GM23338 (cell line): ENCODE data around the gene DCHS1. TPM values are rescaled to one million over a fixed set of nuclear protein-coding genes. Genes with fewer than 3 reads are reported as not detected.

ENCODE experiments used
- ATAC-seq: fragments of 200-7000 bp; cut with Tn5 transposase; 3 replicates; pipeline ENCODE4 v1.9.1; 2020
- DNase-seq: peaks from one replicate; pipeline ENCODE4 v3.0.0-alpha.2; 2015; ENCODE audit warnings: low spot score
- H2AFZ ChIP-seq: fragments of 200-600 bp; sonication (generic); 2 replicates; pipeline ENCODE4 v1.8.0; 2016; ENCODE audit warnings: antibody characterized with exemption, mild to moderate bottlenecking, moderate library complexity
- H3F3A ChIP-seq: fragments of 200-600 bp; sonication (generic); replicated peaks from 2 replicates; pipeline ENCODE4 v1.8.0; 2017; ENCODE audit warnings: antibody characterized with exemption, mixed run types, low read depth
- H3K27ac ChIP-seq: fragments of 200-600 bp; sonication (generic); 2 replicates; pipeline ENCODE4 v1.6.1; 2016; ENCODE audit warnings: low read depth
- H3K27me3 ChIP-seq: fragments of 200-600 bp; sonication (generic); 2 replicates; pipeline ENCODE4 v1.8.0; 2016; ENCODE audit warnings: mild to moderate bottlenecking, mixed run types, moderate library complexity; ENCODE audit not compliant: insufficient read depth
- H3K36me3 ChIP-seq: fragments of 200-600 bp; sonication (generic); 2 replicates; pipeline ENCODE4 v1.8.0; 2016; ENCODE audit warnings: mild to moderate bottlenecking; ENCODE audit not compliant: insufficient read depth
- H3K4me1 ChIP-seq: fragments of 200-600 bp; sonication (generic); 2 replicates; pipeline ENCODE4 v1.8.0; 2016; ENCODE audit warnings: mild to moderate bottlenecking, moderate library complexity; ENCODE audit not compliant: insufficient read depth
- H3K4me2 ChIP-seq: fragments of 200-600 bp; sonication (generic); 2 replicates; pipeline ENCODE4 v1.7.1; 2017; ENCODE audit warnings: mixed run types
- H3K4me3 ChIP-seq: fragments of 200-600 bp; sonication (generic); 2 replicates; pipeline ENCODE4 v1.6.1; 2016; ENCODE audit warnings: mixed run types
- H3K79me2 ChIP-seq: fragments of 200-600 bp; sonication (generic); replicated peaks from 2 replicates; pipeline ENCODE4 v1.8.0; 2017; ENCODE audit warnings: mild to moderate bottlenecking; ENCODE audit not compliant: insufficient read depth
- H3K9me2 ChIP-seq: fragments of 200-600 bp; sonication (generic); 2 replicates; pipeline ENCODE4 v1.8.0; 2017; ENCODE audit not compliant: insufficient read depth
- H4K20me1 ChIP-seq: fragments of 200-600 bp; sonication (generic); replicated peaks from 2 replicates; pipeline ENCODE4 v1.8.0; 2017; ENCODE audit warnings: mild to moderate bottlenecking; ENCODE audit not compliant: insufficient read depth
- H3K27ac Mint-ChIP-seq: 2 replicates; pipeline ENCODE4 v1.8.0; 2020; ENCODE audit warnings: inconsistent platforms, mild to moderate bottlenecking, moderate library complexity, mixed read lengths
- H3K27me3 Mint-ChIP-seq: 3 replicates; pipeline ENCODE4 v1.8.0; 2022; ENCODE audit warnings: low read depth, mild to moderate bottlenecking, moderate library complexity, mixed read lengths, inconsistent platforms; ENCODE audit not compliant: insufficient read depth, poor library complexity
- H3K36me3 Mint-ChIP-seq: 3 replicates; pipeline ENCODE4 v1.8.0; 2021; ENCODE audit warnings: low read depth, mild to moderate bottlenecking, inconsistent platforms, moderate library complexity, mixed read lengths
- H3K4me1 Mint-ChIP-seq: 3 replicates; pipeline ENCODE4 v1.8.0; 2020; ENCODE audit warnings: mild to moderate bottlenecking, inconsistent platforms, mixed read lengths
- H3K4me3 Mint-ChIP-seq: 3 replicates; pipeline ENCODE4 v1.8.0; 2021; ENCODE audit warnings: moderate library complexity, mild to moderate bottlenecking, inconsistent platforms, mixed read lengths
- H3K9me3 Mint-ChIP-seq: 3 replicates; pipeline ENCODE4 v1.8.0; 2020; ENCODE audit warnings: moderate library complexity, mild to moderate bottlenecking, inconsistent platforms, mixed read lengths
- EZH2 ChIP-seq: fragments of 200-600 bp; sonication (generic); IDR thresholded peaks from one replicate; pipeline ENCODE4 v1.8.0; 2017; ENCODE audit warnings: antibody characterized with exemption, mild to moderate bottlenecking, low read depth; ENCODE audit not compliant: unreplicated experiment
- JUNB ChIP-seq: IDR thresholded peaks from one replicate; pipeline ENCODE4 v1.6.1; 2016; ENCODE audit warnings: antibody characterized with exemption; ENCODE audit not compliant: unreplicated experiment
- NANOG ChIP-seq: IDR thresholded peaks from 2 replicates; pipeline ENCODE4 v1.6.1; 2016; ENCODE audit warnings: antibody characterized with exemption, borderline replicate concordance
- STAT1 ChIP-seq: IDR thresholded peaks from one replicate; pipeline ENCODE4 v1.6.1; 2016; ENCODE audit warnings: antibody characterized with exemption; ENCODE audit not compliant: unreplicated experiment
- ZNF114 ChIP-seq: fragments of 250-450 bp; sonication (Bioruptor Pico); IDR thresholded peaks from 2 replicates; pipeline ENCODE4 v1.5.0; 2020; ENCODE audit warnings: mild to moderate bottlenecking, moderate library complexity
- ZNF331 ChIP-seq: fragments of 250-450 bp; sonication (Bioruptor Pico); IDR thresholded peaks from 2 replicates; pipeline ENCODE4 v1.5.0; 2020; ENCODE audit warnings: low read depth, mild to moderate bottlenecking, moderate library complexity
- polyA plus RNA-seq: library from polyadenylated mRNA; unstranded; fragments of >200 nt; fragmentation: Nextera tagmentation; extraction: Ambion mirVana; gene quantifications from 2 replicates; pipeline ENCODE4 v1.2.1, GENCODE V29; 2016
- total RNA-seq: library from RNA; depleted of rRNA; stranded (reverse); fragments of >200 nt; shearing (Covaris generic); gene quantifications from 2 replicates; pipeline ENCODE4 v1.2.3, GENCODE V29; 2014
- TF ChIP-seq, protein P1 (sequence below): IDR thresholded peaks from 2 replicates; pipeline ENCODE4 v1.6.1; 2016; ENCODE audit warnings: antibody characterized with exemption
- TF ChIP-seq, protein P2 (sequence below), 2 experiments: fragments of 200-600 bp in 1 of 2; sonication (generic) in 1 of 2; conservative IDR thresholded peaks; 2 replicates each; pipeline versions ENCODE4 v1.5.1 to v1.6.1; 2016 to 2017; ENCODE audit warnings: antibody characterized with exemption in 2 of 2, low read depth in 2 of 2, mild to moderate bottlenecking in 2 of 2, moderate library complexity in 1 of 2
- TF ChIP-seq, protein P3 (sequence below): fragments of 250-450 bp; sonication (Bioruptor Pico); IDR thresholded peaks from 2 replicates; pipeline ENCODE4 v1.5.0; 2020; ENCODE audit warnings: mild to moderate bottlenecking, moderate library complexity
- TF ChIP-seq, protein P4 (sequence below): IDR thresholded peaks from one replicate; pipeline ENCODE4 v1.6.1; 2018; ENCODE audit warnings: antibody characterized with exemption; ENCODE audit not compliant: unreplicated experiment

Gene DCHS1
- total and polyA plus RNA-seq, 2 experiments from 2014 or later: 2.3 to 20.7 TPM

DNA sequence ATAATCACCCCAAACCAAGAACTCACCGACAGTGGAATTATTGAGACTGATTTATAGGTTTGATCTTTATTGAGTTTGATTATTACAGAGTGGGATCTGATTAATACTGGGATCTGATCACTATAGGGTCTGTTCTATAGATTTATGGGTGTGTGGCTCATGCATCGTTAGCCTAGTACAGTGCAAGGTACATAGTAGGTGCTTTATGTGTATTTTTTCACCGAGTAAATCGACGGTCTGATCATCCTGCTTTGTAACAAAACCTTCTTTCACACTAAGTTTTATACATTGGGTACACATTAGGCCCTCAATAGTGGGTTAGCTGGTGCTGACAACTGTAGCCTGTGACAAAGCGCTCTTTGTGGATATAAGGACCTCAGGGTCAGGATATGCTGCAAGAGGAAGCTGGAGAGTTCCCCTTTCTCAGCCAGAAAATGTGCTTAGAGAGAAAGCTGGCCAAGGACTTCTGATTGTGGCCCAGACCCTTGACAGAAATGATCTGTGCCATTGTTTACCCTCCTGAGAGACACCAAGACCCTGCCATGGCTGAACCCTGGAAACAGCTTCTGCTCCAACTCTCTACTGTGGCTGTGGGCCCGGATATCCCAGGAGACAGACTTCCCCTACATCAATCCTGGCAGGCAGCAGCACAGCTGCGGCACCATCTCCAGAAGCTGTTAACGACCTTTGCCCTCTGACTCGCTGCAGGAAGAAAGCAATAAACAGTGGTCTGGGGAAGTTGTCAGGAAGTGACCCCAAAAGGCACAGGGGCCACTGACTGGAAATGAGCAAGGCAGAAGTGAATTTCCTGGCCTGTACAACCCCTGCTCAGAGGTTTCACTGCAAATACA lies 20.3 kb downstream of the DCHS1 start (continued):
- TF ChIP-seq, protein P1, sequence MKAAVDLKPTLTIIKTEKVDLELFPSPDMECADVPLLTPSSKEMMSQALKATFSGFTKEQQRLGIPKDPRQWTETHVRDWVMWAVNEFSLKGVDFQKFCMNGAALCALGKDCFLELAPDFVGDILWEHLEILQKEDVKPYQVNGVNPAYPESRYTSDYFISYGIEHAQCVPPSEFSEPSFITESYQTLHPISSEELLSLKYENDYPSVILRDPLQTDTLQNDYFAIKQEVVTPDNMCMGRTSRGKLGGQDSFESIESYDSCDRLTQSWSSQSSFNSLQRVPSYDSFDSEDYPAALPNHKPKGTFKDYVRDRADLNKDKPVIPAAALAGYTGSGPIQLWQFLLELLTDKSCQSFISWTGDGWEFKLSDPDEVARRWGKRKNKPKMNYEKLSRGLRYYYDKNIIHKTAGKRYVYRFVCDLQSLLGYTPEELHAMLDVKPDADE: no peak
- TF ChIP-seq, protein P2, sequence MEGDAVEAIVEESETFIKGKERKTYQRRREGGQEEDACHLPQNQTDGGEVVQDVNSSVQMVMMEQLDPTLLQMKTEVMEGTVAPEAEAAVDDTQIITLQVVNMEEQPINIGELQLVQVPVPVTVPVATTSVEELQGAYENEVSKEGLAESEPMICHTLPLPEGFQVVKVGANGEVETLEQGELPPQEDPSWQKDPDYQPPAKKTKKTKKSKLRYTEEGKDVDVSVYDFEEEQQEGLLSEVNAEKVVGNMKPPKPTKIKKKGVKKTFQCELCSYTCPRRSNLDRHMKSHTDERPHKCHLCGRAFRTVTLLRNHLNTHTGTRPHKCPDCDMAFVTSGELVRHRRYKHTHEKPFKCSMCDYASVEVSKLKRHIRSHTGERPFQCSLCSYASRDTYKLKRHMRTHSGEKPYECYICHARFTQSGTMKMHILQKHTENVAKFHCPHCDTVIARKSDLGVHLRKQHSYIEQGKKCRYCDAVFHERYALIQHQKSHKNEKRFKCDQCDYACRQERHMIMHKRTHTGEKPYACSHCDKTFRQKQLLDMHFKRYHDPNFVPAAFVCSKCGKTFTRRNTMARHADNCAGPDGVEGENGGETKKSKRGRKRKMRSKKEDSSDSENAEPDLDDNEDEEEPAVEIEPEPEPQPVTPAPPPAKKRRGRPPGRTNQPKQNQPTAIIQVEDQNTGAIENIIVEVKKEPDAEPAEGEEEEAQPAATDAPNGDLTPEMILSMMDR (conservative IDR thresholded peaks at IDR 0.05; ENCODE audit: low read depth in 2 of 2): no peak
- no peak for TF ChIP-seq EZH2

DNA sequence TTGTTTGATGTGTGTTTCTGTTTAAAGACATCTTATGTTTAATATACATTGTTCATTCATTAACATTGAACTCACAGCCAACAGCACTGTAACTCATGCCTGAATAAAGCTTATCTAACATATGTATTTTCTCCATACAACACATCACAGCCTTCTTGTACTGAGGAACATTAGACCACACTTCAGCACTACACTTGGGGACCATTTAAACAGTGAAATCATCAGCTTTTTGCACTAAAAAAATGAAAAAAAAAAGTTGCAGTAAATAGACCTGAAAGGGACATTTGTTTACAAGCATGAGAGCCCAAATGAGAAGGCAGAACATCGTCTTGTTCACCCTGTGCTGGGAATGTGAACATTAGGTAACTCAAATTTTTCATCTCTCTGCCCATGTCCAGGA lies 21.1 kb downstream of the DCHS1 start:
- no peaks in the 10 kb centered on the region for H3K36me3 ChIP-seq
- H4K20me1 ChIP-seq: no peaks in the 10 kb centered on the region
- no peaks in the 10 kb centered on the region; the same call in 1 of the 2 replicates for H3K4me1 ChIP-seq
- no peak overlapping the region for H3K4me3 ChIP-seq
- no peaks in the 10 kb centered on the region for H3K79me2 ChIP-seq
- no peak for DNase-seq
- Mint-ChIP-seq H3K4me3 (no peak overlapping the region), H3K27ac (no peak overlapping the region), H3K27me3 (peaks cover 23% of the 10 kb centered on the region), H3K36me3 (peaks cover 3% of the 10 kb centered on the region; the same call in 1 of the 3 replicates), H3K4me1 (peaks cover 6% of the 10 kb centered on the region), H3K9me3 (no peaks in the 10 kb centered on the region; the same call in 2 of the 3 replicates)
- H3K9me2 ChIP-seq: no peaks in the 10 kb centered on the region
- no peaks in the 10 kb centered on the region for H3F3A ChIP-seq
- ATAC-seq: no peak
- H3K27me3 ChIP-seq: peaks cover 25% of the 10 kb centered on the region
- H3K4me2 ChIP-seq: no peak overlapping the region
- no peak overlapping the region for H3K27ac ChIP-seq
- H2AFZ ChIP-seq: no peak overlapping the region
- TF ChIP-seq STAT1 (no peak), NANOG (no peak), ZNF114 (CRISPR knock-in tag) (no peak), JUNB (no peak), ZNF331 (CRISPR knock-in tag) (no peak)
- TF ChIP-seq, protein P3, sequence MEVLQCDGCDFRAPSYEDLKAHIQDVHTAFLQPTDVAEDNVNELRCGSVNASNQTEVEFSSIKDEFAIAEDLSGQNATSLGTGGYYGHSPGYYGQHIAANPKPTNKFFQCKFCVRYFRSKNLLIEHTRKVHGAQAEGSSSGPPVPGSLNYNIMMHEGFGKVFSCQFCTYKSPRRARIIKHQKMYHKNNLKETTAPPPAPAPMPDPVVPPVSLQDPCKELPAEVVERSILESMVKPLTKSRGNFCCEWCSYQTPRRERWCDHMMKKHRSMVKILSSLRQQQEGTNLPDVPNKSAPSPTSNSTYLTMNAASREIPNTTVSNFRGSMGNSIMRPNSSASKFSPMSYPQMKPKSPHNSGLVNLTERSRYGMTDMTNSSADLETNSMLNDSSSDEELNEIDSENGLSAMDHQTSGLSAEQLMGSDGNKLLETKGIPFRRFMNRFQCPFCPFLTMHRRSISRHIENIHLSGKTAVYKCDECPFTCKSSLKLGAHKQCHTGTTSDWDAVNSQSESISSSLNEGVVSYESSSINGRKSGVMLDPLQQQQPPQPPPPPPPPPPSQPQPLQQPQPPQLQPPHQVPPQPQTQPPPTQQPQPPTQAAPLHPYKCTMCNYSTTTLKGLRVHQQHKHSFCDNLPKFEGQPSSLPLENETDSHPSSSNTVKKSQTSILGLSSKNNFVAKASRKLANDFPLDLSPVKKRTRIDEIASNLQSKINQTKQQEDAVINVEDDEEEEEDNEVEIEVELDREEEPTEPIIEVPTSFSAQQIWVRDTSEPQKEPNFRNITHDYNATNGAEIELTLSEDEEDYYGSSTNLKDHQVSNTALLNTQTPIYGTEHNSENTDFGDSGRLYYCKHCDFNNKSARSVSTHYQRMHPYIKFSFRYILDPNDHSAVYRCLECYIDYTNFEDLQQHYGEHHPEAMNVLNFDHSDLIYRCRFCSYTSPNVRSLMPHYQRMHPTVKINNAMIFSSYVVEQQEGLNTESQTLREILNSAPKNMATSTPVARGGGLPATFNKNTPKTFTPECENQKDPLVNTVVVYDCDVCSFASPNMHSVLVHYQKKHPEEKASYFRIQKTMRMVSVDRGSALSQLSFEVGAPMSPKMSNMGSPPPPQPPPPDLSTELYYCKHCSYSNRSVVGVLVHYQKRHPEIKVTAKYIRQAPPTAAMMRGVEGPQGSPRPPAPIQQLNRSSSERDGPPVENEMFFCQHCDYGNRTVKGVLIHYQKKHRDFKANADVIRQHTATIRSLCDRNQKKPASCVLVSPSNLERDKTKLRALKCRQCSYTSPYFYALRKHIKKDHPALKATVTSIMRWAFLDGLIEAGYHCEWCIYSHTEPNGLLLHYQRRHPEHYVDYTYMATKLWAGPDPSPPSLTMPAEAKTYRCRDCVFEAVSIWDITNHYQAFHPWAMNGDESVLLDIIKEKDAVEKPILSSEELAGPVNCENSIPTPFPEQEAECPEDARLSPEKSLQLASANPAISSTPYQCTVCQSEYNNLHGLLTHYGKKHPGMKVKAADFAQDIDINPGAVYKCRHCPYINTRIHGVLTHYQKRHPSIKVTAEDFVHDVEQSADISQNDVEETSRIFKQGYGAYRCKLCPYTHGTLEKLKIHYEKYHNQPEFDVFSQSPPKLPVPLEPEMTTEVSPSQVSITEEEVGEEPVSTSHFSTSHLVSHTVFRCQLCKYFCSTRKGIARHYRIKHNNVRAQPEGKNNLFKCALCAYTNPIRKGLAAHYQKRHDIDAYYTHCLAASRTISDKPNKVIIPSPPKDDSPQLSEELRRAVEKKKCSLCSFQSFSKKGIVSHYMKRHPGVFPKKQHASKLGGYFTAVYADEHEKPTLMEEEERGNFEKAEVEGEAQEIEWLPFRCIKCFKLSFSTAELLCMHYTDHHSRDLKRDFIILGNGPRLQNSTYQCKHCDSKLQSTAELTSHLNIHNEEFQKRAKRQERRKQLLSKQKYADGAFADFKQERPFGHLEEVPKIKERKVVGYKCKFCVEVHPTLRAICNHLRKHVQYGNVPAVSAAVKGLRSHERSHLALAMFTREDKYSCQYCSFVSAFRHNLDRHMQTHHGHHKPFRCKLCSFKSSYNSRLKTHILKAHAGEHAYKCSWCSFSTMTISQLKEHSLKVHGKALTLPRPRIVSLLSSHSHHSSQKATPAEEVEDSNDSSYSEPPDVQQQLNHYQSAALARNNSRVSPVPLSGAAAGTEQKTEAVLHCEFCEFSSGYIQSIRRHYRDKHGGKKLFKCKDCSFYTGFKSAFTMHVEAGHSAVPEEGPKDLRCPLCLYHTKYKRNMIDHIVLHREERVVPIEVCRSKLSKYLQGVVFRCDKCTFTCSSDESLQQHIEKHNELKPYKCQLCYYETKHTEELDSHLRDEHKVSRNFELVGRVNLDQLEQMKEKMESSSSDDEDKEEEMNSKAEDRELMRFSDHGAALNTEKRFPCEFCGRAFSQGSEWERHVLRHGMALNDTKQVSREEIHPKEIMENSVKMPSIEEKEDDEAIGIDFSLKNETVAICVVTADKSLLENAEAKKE (CRISPR knock-in tag): no peak
- TF ChIP-seq, protein P1: no peak
- TF ChIP-seq, protein P4, sequence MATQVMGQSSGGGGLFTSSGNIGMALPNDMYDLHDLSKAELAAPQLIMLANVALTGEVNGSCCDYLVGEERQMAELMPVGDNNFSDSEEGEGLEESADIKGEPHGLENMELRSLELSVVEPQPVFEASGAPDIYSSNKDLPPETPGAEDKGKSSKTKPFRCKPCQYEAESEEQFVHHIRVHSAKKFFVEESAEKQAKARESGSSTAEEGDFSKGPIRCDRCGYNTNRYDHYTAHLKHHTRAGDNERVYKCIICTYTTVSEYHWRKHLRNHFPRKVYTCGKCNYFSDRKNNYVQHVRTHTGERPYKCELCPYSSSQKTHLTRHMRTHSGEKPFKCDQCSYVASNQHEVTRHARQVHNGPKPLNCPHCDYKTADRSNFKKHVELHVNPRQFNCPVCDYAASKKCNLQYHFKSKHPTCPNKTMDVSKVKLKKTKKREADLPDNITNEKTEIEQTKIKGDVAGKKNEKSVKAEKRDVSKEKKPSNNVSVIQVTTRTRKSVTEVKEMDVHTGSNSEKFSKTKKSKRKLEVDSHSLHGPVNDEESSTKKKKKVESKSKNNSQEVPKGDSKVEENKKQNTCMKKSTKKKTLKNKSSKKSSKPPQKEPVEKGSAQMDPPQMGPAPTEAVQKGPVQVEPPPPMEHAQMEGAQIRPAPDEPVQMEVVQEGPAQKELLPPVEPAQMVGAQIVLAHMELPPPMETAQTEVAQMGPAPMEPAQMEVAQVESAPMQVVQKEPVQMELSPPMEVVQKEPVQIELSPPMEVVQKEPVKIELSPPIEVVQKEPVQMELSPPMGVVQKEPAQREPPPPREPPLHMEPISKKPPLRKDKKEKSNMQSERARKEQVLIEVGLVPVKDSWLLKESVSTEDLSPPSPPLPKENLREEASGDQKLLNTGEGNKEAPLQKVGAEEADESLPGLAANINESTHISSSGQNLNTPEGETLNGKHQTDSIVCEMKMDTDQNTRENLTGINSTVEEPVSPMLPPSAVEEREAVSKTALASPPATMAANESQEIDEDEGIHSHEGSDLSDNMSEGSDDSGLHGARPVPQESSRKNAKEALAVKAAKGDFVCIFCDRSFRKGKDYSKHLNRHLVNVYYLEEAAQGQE: no peak
